PC-9 (cell line): ENCODE results near the gene ZDHHC14.

Experiments
- EZH2 ChIP-seq: fragments of 200-600 bp; sonication (generic); IDR thresholded peaks from 2 replicates; pipeline ENCODE4 v1.8.0; 2017; ENCODE audit warnings: antibody characterized with exemption, low read depth
- TF ChIP-seq, protein P1 (sequence below): fragments of 200-600 bp; sonication (generic); conservative IDR thresholded peaks from 2 replicates; pipeline ENCODE4 v1.6.1; 2017; ENCODE audit warnings: mixed run types, antibody characterized with exemption, mild to moderate bottlenecking, moderate library complexity

DNA sequence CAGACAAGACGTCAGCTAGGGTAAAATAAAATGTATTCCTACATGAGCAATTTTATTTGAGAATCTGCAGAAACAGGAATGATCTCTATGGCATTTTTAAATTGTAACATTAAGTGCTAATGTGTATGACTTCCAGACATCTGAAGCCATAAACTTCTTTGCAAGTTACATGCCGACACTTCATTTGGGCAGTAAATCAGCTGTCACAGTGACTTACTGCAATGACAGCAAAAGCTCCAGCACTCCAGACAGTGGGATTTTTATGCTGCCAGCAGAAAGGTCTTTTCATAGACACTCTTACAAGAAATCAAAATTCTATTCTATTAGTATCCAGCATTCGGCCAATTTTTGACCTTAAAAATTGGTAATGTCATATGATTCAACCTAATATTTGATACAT is 285.7 kb downstream of the ZDHHC14 start:
- TF ChIP-seq, protein P1, sequence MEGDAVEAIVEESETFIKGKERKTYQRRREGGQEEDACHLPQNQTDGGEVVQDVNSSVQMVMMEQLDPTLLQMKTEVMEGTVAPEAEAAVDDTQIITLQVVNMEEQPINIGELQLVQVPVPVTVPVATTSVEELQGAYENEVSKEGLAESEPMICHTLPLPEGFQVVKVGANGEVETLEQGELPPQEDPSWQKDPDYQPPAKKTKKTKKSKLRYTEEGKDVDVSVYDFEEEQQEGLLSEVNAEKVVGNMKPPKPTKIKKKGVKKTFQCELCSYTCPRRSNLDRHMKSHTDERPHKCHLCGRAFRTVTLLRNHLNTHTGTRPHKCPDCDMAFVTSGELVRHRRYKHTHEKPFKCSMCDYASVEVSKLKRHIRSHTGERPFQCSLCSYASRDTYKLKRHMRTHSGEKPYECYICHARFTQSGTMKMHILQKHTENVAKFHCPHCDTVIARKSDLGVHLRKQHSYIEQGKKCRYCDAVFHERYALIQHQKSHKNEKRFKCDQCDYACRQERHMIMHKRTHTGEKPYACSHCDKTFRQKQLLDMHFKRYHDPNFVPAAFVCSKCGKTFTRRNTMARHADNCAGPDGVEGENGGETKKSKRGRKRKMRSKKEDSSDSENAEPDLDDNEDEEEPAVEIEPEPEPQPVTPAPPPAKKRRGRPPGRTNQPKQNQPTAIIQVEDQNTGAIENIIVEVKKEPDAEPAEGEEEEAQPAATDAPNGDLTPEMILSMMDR: no peak
- no peak for TF ChIP-seq EZH2
